ENCODE data around the gene MICALL1. TPM values are rescaled to one million over a fixed set of nuclear protein-coding genes. Genes with fewer than 3 reads are reported as not detected.
"Not testable (repeated sequence)": the region's sequence is repeated elsewhere in the genome, so short reads cannot be mapped to it uniquely, and the experiment has no call there.

MICALL1 gene
- total and polyA plus RNA-seq, 9 donors: 21.7 to 73.8 (median 50.5) TPM

DNA sequence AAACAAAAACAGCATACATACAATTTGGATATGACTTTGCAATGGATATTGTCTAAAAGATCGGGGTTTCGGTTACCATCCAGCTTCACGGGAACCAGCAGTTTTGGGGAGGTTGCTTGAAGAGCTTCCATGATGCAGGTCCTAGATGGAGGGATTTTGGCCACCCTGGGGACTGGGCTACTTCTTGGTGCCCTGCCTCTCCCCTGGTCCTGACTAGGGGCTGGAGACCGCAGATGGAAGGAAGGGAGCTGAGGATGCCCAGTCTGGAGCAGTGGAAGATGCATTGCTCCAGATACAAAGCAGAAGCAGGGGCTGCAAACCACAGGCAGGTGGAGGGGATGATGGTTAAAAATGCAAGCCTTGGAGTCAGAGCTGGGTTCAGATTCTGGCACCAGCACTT, 64.8 kb downstream of the MICALL1 start:
- Histone ChIP-seq H3K36me3 (ENCODE audit: control insufficient read depth, insufficient read depth, low read length) (peaks cover 36% of the 10 kb centered on the region), H3K4me1 (ENCODE audit: control insufficient read depth, insufficient read depth, low read length) (peaks cover 12% of the 10 kb centered on the region), H3K27me3 (ENCODE audit: control insufficient read depth, insufficient read depth, low read length) (no peaks in the 10 kb centered on the region), H3K27ac (ENCODE audit: low read length) (no peak overlapping the region), H3K4me3 (ENCODE audit: low read length) (no peak overlapping the region), H3K9me3 (replicated peaks; ENCODE audit: control insufficient read depth, low read depth, low read length) (no peaks in the 10 kb centered on the region)
- no peak for DNase-seq
- 93% methylated on average over 3 of the region's 4 CpGs for WGBS (ENCODE audit: insufficient coverage)

DNA sequence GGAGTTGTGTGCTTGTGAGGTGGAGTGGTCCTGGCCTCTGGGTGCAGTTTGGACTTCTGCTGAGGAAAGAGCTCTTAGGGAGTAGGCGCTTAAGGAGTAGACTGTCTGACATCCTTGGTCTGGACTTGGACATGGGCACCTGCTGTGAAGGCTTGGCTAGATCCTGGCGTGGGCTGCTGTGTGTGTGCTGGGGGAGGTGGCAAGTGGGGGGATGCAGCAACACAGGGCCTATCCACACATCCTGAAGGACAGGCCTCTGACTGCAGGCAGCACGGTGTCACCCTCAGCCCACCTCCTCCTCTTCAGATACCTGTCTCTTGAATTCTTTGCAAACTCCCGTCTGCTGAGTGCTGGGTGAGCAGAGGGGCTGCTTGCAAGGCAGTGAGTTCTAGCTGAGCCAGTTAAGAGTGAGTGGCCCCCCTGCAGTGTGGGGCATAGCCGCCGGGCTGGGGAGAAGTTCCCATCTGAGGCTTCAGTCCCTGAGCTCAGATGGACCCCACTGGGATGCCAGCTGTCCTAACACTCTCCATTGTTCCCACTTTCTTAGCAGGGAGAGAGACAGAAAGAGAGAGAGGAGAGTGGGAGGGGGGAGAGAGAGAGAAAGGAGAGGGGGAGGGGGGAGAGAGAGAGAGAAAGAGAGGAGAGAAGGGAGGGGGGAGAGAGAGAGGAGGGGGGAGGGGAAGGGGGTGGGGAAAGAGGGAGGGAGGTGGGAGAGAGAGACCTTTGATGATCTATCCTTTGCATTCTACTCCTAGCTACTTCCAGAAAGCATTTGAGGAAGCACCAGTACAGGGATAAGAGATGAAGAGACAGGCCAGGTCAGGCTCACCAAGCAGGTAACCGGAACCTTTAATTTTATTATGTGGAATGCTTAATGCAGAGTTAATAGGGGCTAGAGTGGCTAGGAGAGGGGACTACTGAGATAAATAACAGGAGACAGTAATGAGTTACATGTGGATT, 65.7 kb downstream of the MICALL1 start:
- WGBS (ENCODE audit: insufficient coverage): 100% methylated on average over 1 of the region's 7 CpGs
- no peaks in the 10 kb centered on the region for H3K27me3 ChIP-seq (ENCODE audit: control insufficient read depth, insufficient read depth, low read length)
- no peak for DNase-seq
- no peak overlapping the region for H3K4me3 ChIP-seq (ENCODE audit: low read length)
- H3K4me1 ChIP-seq (ENCODE audit: control insufficient read depth, insufficient read depth, low read length): peaks cover 10% of the 10 kb centered on the region
- no peak overlapping the region for H3K27ac ChIP-seq (ENCODE audit: low read length)
- H3K9me3 ChIP-seq (replicated peaks; ENCODE audit: control insufficient read depth, low read depth, low read length): no peaks in the 10 kb centered on the region
- peaks cover 30% of the 10 kb centered on the region for H3K36me3 ChIP-seq (ENCODE audit: control insufficient read depth, insufficient read depth, low read length)

DNA sequence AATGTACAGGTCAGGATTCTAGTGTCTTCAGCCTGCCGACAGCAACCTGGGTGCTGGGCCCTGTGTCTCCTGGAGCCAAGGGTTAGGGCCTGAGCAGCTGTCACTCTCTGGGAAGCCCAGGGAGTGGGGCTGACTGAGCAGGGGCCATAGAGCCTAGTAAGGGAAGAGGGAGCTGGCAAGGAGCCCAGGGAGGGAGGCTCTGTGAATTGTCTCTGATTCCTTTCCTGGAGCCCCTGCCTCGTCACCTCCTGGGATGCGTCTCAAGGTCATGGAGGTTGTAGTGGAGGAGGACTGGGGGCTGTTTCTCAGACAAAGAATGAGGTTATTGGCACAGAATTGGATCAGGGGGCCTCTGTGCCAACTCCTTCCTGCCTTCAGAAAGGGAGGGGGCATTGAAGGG, 66.4 kb downstream of the MICALL1 start:
- DNase-seq: peak; percentile 62
- peaks cover 24% of the 10 kb centered on the region for H3K36me3 ChIP-seq (ENCODE audit: control insufficient read depth, insufficient read depth, low read length)
- 27% methylated on average over 2 of the region's 3 CpGs for WGBS (ENCODE audit: insufficient coverage)

DNA sequence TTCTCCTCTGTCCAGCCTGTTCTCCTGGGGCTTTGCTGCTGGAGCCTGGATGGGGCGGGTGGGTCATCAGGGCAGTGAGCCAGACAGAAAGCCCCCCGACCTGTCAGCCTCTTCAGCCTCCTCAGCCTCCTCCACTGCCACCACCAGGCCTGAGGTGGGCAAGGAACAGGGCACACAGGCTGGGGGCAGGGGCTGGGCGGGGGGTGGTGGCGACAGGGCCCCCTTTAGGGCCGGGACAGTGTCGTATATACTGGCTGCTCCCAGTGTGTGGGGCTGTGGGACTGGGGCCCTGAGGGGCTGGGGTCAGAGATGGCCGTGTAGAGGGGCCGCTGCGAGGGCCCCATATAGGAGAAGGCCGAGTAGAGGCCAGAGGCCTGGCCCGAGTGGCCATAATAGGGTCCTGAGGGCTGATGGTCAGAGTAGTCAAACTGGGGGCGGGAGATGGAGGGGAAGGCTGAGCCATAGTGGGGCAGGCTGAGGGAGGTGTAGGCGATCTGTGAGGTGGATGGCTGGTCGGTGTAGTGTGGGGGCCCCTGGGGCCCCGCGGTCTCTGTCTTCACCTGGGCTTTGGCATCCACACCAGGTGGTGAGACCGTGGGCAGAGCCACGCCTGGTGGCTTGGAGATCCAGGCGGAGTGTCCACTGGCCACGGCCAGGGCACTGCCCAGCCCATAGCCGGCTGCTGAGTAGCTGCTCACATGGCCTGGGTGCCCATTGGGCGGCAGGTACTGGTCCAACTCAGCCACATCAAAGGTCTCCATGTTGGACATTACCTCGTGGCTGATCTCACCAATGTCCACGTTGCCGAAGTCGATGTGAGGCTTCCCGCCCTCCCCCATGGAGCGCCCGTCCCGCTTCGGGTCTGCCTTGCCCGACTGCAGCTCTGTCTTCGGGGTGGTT, 67.4 kb downstream of the MICALL1 start:
- Histone ChIP-seq H3K4me3 (ENCODE audit: low read length) (no peak overlapping the region), H3K27me3 (ENCODE audit: control insufficient read depth, insufficient read depth, low read length) (no peaks in the 10 kb centered on the region), H3K4me1 (ENCODE audit: control insufficient read depth, insufficient read depth, low read length) (peaks cover 10% of the 10 kb centered on the region), H3K27ac (ENCODE audit: low read length) (no peak overlapping the region), H3K36me3 (ENCODE audit: control insufficient read depth, insufficient read depth, low read length) (peaks cover 16% of the 10 kb centered on the region), H3K9me3 (replicated peaks; ENCODE audit: control insufficient read depth, low read depth, low read length) (no peaks in the 10 kb centered on the region)
- 90% methylated on average over 23 of the region's 33 CpGs for WGBS (ENCODE audit: insufficient coverage)
- DNase-seq: no peak

More for the DNA sequence above, 66.4 kb downstream of the MICALL1 start:
- H3K4me3 ChIP-seq (ENCODE audit: low read length): no peak overlapping the region
- no peaks in the 10 kb centered on the region for H3K27me3 ChIP-seq (ENCODE audit: control insufficient read depth, insufficient read depth, low read length)
- no peak overlapping the region for H3K27ac ChIP-seq (ENCODE audit: low read length)
- H3K9me3 ChIP-seq (replicated peaks; ENCODE audit: control insufficient read depth, low read depth, low read length): no peaks in the 10 kb centered on the region
- peaks cover 10% of the 10 kb centered on the region for H3K4me1 ChIP-seq (ENCODE audit: control insufficient read depth, insufficient read depth, low read length)

DNA sequence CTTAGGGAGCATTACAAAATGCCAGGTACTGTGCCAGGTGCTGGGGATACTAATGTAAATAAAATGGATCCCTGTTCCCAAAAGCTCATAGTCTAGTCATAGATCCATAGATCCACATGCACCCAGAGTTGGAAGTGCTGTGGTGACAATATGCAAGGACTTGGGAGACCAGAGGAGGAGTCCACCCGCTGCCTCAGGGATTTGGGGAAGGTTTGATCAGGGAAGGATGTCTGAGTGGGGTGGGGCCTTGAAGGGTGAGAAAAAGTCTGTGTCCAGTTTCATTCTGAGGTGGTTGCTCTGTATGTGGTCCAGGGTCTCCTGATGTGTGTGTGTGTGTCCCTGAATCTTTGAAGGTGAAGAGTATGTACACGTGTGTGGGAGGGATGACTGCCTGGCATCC, 69.1 kb downstream of the MICALL1 start:
- peaks cover 7% of the 10 kb centered on the region for H3K36me3 ChIP-seq (ENCODE audit: control insufficient read depth, insufficient read depth, low read length)
- WGBS (ENCODE audit: insufficient coverage): 93% methylated on average over 2 of the region's 2 CpGs

DNA sequence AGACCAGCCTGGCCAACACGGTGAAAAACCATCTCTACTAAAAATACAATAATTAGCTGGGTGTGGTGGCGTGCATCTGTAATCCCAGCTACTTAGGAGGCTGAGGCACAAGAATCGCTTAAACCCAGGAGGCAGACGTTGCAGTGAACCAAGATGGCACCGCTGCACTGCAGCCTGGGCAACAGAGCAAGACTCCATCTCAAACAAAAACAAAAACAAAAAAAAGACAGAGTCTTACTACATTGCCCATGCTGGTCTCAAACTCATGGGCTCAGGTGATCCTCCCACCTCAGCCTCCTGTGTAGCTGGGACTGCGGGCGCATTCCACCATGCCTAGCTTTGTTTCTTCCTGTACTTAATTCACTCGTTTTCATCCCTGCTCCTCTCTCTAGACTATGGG, 69.9 kb downstream of the MICALL1 start:
- H3K27me3 ChIP-seq (ENCODE audit: control insufficient read depth, insufficient read depth, low read length); H3K9me3 ChIP-seq (replicated peaks; ENCODE audit: control insufficient read depth, low read depth, low read length); H3K27ac ChIP-seq (ENCODE audit: low read length); DNase-seq; H3K4me3 ChIP-seq (ENCODE audit: low read length); H3K36me3 ChIP-seq (ENCODE audit: control insufficient read depth, insufficient read depth, low read length): not testable (repeated sequence)
- peaks cover 12% of the 10 kb centered on the region for H3K4me1 ChIP-seq (ENCODE audit: control insufficient read depth, insufficient read depth, low read length)
- WGBS (ENCODE audit: insufficient coverage): 88% methylated on average over 7 of the region's 8 CpGs

More for the DNA sequence above, 69.1 kb downstream of the MICALL1 start:
- Histone ChIP-seq H3K4me3 (ENCODE audit: low read length) (no peak overlapping the region), H3K4me1 (ENCODE audit: control insufficient read depth, insufficient read depth, low read length) (peaks cover 10% of the 10 kb centered on the region), H3K27me3 (ENCODE audit: control insufficient read depth, insufficient read depth, low read length) (no peaks in the 10 kb centered on the region), H3K9me3 (replicated peaks; ENCODE audit: control insufficient read depth, low read depth, low read length) (no peaks in the 10 kb centered on the region), H3K27ac (ENCODE audit: low read length) (no peak overlapping the region)
- DNase-seq: no peak

DNA sequence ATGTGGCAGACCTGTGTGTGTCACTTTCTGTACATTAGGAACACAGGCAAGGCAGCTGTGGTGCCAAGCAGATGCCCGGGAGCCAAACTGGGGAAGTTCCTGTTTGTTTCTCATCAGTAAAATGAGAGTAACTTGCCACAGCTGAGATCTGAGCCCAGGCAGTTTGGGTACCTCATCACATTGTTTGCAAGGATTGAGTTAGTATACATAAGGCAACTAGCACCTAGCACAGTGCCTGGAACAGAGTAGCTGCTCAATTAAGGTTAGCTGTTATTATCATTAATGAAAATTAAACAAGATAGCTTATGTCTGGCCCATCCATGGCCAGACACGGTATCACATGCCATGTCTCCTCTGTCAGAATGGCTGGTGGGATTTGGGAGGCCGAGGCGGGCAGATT, 70.5 kb downstream of the MICALL1 start:
- Histone ChIP-seq H3K36me3 (ENCODE audit: control insufficient read depth, insufficient read depth, low read length) (peaks cover 7% of the 10 kb centered on the region), H3K4me1 (ENCODE audit: control insufficient read depth, insufficient read depth, low read length) (peaks cover 12% of the 10 kb centered on the region), H3K27me3 (ENCODE audit: control insufficient read depth, insufficient read depth, low read length) (peaks cover under 1% of the 10 kb centered on the region), H3K9me3 (replicated peaks; ENCODE audit: control insufficient read depth, low read depth, low read length) (no peaks in the 10 kb centered on the region), H3K4me3 (ENCODE audit: low read length) (no peak overlapping the region), H3K27ac (ENCODE audit: low read length) (no peak overlapping the region)
- DNase-seq: no peak
- WGBS (ENCODE audit: insufficient coverage): 87% methylated on average over 3 of the region's 4 CpGs

DNA sequence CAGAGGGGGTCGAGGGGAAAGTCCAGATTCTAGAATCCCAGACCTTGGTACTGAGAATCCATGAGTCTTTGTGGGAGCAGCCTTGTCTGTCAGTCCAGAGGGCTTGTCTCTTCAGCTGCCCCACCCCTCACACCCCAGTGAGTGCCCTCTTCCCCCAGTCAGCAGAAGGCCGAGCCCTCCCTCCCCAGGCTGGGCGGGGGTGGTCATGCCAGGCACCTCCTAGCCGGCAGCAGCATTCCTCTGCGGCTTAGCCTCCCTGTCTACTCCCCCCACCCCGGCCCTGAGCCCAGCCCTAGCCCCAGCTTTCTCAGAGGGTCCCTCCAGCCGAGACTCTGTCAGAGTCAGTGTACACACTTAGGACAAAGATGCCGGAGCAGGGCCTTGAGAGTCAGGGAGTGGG, 73.7 kb downstream of the MICALL1 start:
- Histone ChIP-seq H3K4me3 (ENCODE audit: low read length) (no peak overlapping the region), H3K27me3 (ENCODE audit: control insufficient read depth, insufficient read depth, low read length) (peaks cover 27% of the 10 kb centered on the region), H3K9me3 (replicated peaks; ENCODE audit: control insufficient read depth, low read depth, low read length) (no peaks in the 10 kb centered on the region), H3K4me1 (ENCODE audit: control insufficient read depth, insufficient read depth, low read length) (peaks cover 2% of the 10 kb centered on the region), H3K36me3 (ENCODE audit: control insufficient read depth, insufficient read depth, low read length) (peaks cover 7% of the 10 kb centered on the region), H3K27ac (ENCODE audit: low read length) (no peak overlapping the region)
- DNase-seq: no peak
- 46% methylated on average over 5 of the region's 8 CpGs for WGBS (ENCODE audit: insufficient coverage)

DNA sequence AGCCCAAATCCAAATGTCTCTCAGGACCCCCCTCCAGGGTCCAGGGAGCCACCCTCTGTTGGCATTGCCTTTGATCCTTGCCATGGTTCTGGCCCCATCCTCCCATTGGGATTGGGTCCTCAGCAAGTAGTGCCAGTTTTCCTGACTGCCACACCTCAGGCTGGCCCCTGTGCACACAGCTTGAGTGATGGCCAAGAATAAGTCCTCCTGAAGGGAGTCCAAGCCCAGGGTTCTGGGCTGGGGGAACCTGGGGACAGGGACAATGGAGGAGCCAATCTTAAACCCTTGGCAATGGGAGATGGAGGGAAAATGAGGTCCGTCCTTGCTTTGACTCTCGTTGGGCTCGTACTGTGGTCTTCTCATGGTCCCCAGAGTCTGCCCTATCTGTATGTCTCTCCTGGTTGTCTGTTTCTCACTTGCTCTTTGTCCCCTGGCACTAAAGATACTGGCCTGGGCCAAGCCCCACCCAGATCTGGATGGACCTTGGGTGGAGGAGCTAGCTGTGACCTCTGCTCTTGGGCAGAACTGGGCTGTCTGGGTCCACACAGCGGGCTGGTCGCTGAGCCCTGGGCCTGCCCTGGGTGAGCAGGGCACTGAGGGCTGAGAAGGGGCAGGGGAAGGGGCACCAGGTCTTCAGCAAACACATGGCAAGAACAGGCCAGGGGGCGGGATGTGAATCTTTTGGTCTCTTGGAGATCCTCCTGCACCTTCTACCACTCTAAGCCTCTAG, 75.3 kb downstream of the MICALL1 start:
- peaks cover 2% of the 10 kb centered on the region for H3K4me1 ChIP-seq (ENCODE audit: control insufficient read depth, insufficient read depth, low read length)
- H3K27me3 ChIP-seq (ENCODE audit: control insufficient read depth, insufficient read depth, low read length): peaks cover 27% of the 10 kb centered on the region
- peaks cover 11% of the 10 kb centered on the region for H3K36me3 ChIP-seq (ENCODE audit: control insufficient read depth, insufficient read depth, low read length)
- no peak for DNase-seq
- no peak overlapping the region for H3K4me3 ChIP-seq (ENCODE audit: low read length)
- H3K27ac ChIP-seq (ENCODE audit: low read length): no peak overlapping the region
- 93% methylated on average over 5 of the region's 6 CpGs for WGBS (ENCODE audit: insufficient coverage)
- H3K9me3 ChIP-seq (replicated peaks; ENCODE audit: control insufficient read depth, low read depth, low read length): no peaks in the 10 kb centered on the region
